Measurements from ENCODE around the gene SMIM7.

DNA sequence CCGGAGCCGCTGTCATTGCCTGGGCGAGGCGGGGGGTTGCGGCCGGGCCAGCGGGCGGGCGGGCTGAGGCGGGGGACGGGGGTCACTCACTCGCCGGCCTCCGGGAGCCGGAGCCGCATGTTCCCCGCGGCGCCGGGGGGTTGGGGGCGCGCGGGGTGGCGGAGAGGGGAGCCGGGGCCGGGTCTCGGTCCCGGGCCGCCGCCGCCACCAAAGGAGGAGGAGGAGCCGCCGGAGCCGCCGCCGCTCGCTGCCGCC lies 32.1 kb downstream of the SMIM7 start:
- TF ChIP-seq, protein P1, sequence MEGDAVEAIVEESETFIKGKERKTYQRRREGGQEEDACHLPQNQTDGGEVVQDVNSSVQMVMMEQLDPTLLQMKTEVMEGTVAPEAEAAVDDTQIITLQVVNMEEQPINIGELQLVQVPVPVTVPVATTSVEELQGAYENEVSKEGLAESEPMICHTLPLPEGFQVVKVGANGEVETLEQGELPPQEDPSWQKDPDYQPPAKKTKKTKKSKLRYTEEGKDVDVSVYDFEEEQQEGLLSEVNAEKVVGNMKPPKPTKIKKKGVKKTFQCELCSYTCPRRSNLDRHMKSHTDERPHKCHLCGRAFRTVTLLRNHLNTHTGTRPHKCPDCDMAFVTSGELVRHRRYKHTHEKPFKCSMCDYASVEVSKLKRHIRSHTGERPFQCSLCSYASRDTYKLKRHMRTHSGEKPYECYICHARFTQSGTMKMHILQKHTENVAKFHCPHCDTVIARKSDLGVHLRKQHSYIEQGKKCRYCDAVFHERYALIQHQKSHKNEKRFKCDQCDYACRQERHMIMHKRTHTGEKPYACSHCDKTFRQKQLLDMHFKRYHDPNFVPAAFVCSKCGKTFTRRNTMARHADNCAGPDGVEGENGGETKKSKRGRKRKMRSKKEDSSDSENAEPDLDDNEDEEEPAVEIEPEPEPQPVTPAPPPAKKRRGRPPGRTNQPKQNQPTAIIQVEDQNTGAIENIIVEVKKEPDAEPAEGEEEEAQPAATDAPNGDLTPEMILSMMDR (IDR thresholded peaks at IDR 0.05 in 2 of 3, conservative IDR thresholded peaks at IDR 0.05 in 1 of 3; ENCODE audit: borderline replicate concordance in 1 of 3, insufficient read depth in 1 of 3, low read depth in 2 of 3, low read length in 2 of 3), result no peak
- no peak for TF ChIP-seq CEBPB (IDR thresholded peaks at IDR 0.05; ENCODE audit: low read depth)
- no peak for TF ChIP-seq POLR2A (IDR thresholded peaks at IDR 0.05; ENCODE audit: borderline replicate concordance, extremely low read depth, insufficient read depth, insufficient read length)
- no peak for TF ChIP-seq RAD21 (IDR thresholded peaks at IDR 0.05; ENCODE audit: low read depth)
- no peak for TF ChIP-seq ZNF274 (IDR thresholded peaks at IDR 0.05; ENCODE audit: low read depth, low read length)
- TF ChIP-seq, protein P2, sequence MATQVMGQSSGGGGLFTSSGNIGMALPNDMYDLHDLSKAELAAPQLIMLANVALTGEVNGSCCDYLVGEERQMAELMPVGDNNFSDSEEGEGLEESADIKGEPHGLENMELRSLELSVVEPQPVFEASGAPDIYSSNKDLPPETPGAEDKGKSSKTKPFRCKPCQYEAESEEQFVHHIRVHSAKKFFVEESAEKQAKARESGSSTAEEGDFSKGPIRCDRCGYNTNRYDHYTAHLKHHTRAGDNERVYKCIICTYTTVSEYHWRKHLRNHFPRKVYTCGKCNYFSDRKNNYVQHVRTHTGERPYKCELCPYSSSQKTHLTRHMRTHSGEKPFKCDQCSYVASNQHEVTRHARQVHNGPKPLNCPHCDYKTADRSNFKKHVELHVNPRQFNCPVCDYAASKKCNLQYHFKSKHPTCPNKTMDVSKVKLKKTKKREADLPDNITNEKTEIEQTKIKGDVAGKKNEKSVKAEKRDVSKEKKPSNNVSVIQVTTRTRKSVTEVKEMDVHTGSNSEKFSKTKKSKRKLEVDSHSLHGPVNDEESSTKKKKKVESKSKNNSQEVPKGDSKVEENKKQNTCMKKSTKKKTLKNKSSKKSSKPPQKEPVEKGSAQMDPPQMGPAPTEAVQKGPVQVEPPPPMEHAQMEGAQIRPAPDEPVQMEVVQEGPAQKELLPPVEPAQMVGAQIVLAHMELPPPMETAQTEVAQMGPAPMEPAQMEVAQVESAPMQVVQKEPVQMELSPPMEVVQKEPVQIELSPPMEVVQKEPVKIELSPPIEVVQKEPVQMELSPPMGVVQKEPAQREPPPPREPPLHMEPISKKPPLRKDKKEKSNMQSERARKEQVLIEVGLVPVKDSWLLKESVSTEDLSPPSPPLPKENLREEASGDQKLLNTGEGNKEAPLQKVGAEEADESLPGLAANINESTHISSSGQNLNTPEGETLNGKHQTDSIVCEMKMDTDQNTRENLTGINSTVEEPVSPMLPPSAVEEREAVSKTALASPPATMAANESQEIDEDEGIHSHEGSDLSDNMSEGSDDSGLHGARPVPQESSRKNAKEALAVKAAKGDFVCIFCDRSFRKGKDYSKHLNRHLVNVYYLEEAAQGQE (IDR thresholded peaks at IDR 0.05; ENCODE audit: low read depth), result no peak
- TF ChIP-seq YY1 (IDR thresholded peaks at IDR 0.05; ENCODE audit: extremely low read depth, insufficient replicate concordance, low read depth, low read length), result no peak
- TF ChIP-seq, protein P3, sequence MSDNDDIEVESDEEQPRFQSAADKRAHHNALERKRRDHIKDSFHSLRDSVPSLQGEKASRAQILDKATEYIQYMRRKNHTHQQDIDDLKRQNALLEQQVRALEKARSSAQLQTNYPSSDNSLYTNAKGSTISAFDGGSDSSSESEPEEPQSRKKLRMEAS (IDR thresholded peaks at IDR 0.05), result no peak
- TF ChIP-seq JUND (IDR thresholded peaks at IDR 0.05), result no peak
